ENCODE measurements around the gene CADPS2.

DNA sequence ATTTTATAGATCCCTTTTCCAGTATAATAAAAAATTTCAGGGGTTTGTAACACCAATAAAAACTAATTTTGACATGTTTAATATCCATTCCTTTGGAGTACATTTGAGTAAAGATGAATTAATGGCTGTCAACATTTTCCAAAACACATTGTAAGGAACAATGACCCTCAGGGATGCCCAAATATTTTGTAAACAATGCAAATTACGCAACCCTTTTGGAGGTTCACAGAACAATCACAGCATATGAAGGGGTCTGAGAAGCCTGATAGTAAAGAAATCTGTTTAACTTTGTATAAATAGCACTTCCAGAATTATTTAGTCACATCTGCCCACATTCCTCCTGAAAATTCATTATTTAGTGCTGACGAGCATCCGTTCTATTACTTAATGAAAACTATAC lies 428.9 kb downstream of the CADPS2 start:
- no peak for TF ChIP-seq EZH2phosphoT487 (IDR thresholded peaks at IDR 0.05)
- TF ChIP-seq, protein P1, sequence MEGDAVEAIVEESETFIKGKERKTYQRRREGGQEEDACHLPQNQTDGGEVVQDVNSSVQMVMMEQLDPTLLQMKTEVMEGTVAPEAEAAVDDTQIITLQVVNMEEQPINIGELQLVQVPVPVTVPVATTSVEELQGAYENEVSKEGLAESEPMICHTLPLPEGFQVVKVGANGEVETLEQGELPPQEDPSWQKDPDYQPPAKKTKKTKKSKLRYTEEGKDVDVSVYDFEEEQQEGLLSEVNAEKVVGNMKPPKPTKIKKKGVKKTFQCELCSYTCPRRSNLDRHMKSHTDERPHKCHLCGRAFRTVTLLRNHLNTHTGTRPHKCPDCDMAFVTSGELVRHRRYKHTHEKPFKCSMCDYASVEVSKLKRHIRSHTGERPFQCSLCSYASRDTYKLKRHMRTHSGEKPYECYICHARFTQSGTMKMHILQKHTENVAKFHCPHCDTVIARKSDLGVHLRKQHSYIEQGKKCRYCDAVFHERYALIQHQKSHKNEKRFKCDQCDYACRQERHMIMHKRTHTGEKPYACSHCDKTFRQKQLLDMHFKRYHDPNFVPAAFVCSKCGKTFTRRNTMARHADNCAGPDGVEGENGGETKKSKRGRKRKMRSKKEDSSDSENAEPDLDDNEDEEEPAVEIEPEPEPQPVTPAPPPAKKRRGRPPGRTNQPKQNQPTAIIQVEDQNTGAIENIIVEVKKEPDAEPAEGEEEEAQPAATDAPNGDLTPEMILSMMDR (IDR thresholded peaks at IDR 0.05), result no peak
- no peak for TF ChIP-seq EZH2 (IDR thresholded peaks at IDR 0.05)

Measured in neural progenitor cell (in vitro differentiated cells).